Measurements from ENCODE around the gene RYR1. TPM values are rescaled to one million over a fixed set of nuclear protein-coding genes. Genes with fewer than 3 reads are reported as not detected.

Gene RYR1
- total RNA-seq, 2 experiments from 2014 or later = 0.42 to 0.83 TPM

- H3K27ac Mint-ChIP-seq = no peak overlapping the region
- ATAC-seq = no peak
- CTCF ChIA-PET = no interaction called here
Measured at GRCh38 chr19:38429811-38430156, 3.7 kb upstream of the RYR1 start.

GRCh38 chr19:38430931-38431330 is 2.6 kb upstream of the RYR1 start:
- no peaks in the 10 kb centered on the region for H3K9me3 Mint-ChIP-seq (ENCODE audit: insufficient read depth)
- H3K36me3 Mint-ChIP-seq (ENCODE audit: low read depth) = no peaks in the 10 kb centered on the region
- ATAC-seq = no peak
- ChIA-PET CTCF (no interaction called here), POLR2A (no interaction called here)
- DNase-seq = no peak
- peaks cover 14% of the 10 kb centered on the region for H3K27me3 Mint-ChIP-seq (ENCODE audit: low read depth)
- H3K4me1 Mint-ChIP-seq (ENCODE audit: low read depth) = peaks cover 18% of the 10 kb centered on the region
- no peak overlapping the region for H3K27ac Mint-ChIP-seq
- H3K4me3 Mint-ChIP-seq = no peak overlapping the region

More at GRCh38 chr19:38429811-38430156, 3.7 kb upstream of the RYR1 start:
- DNase-seq = no peak
- Mint-ChIP-seq H3K27me3 (ENCODE audit: low read depth) (peaks cover 14% of the 10 kb centered on the region), H3K4me3 (no peak overlapping the region), H3K4me1 (ENCODE audit: low read depth) (peaks cover 25% of the 10 kb centered on the region), H3K36me3 (ENCODE audit: low read depth) (no peaks in the 10 kb centered on the region), H3K9me3 (ENCODE audit: insufficient read depth) (no peaks in the 10 kb centered on the region)
- POLR2A ChIA-PET = no interaction called here

- CTCF ChIA-PET = no interaction called here
- DNase-seq = no peak
- no peaks in the 10 kb centered on the region for H3K9me3 Mint-ChIP-seq (ENCODE audit: insufficient read depth)
Measured at GRCh38 chr19:38434549-38435051, 1.1 kb downstream of the RYR1 start.

GRCh38 chr19:38437295-38437694 is 3.8 kb downstream of the RYR1 start:
- ATAC-seq = no peak
- peaks cover 14% of the 10 kb centered on the region for H3K27me3 Mint-ChIP-seq (ENCODE audit: low read depth)
- H3K9me3 Mint-ChIP-seq (ENCODE audit: insufficient read depth) = no peaks in the 10 kb centered on the region

More at GRCh38 chr19:38434549-38435051, 1.1 kb downstream of the RYR1 start:
- peaks cover 14% of the 10 kb centered on the region for H3K27me3 Mint-ChIP-seq (ENCODE audit: low read depth)
- H3K36me3 Mint-ChIP-seq (ENCODE audit: low read depth) = no peaks in the 10 kb centered on the region
- H3K4me1 Mint-ChIP-seq (ENCODE audit: low read depth) = peaks cover 6% of the 10 kb centered on the region
- POLR2A ChIA-PET = no interaction called here
- no peak overlapping the region for H3K4me3 Mint-ChIP-seq
- ATAC-seq = no peak
- H3K27ac Mint-ChIP-seq = no peak overlapping the region

GRCh38 chr19:38437917-38438316 is 4.4 kb downstream of the RYR1 start:
- Mint-ChIP-seq H3K27ac (no peak overlapping the region), H3K9me3 (ENCODE audit: insufficient read depth) (no peaks in the 10 kb centered on the region), H3K4me1 (ENCODE audit: low read depth) (peaks cover 4% of the 10 kb centered on the region), H3K27me3 (ENCODE audit: low read depth) (peaks cover 14% of the 10 kb centered on the region), H3K4me3 (no peak overlapping the region), H3K36me3 (ENCODE audit: low read depth) (no peaks in the 10 kb centered on the region)
- ChIA-PET CTCF (no interaction called here), POLR2A (no interaction called here)
- no peak for ATAC-seq
- DNase-seq = no peak

More at GRCh38 chr19:38437295-38437694, 3.8 kb downstream of the RYR1 start:
- Mint-ChIP-seq H3K4me3 (no peak overlapping the region), H3K36me3 (ENCODE audit: low read depth) (no peaks in the 10 kb centered on the region), H3K27ac (no peak overlapping the region), H3K4me1 (ENCODE audit: low read depth) (peaks cover 4% of the 10 kb centered on the region)
- ChIA-PET CTCF (interaction anchor here (1.0 kb wide), 1 partner anchor 35 kb away, joined by 4 read pairs; the partner anchor contains the start of gene FAM98C), POLR2A (no interaction called here)
- DNase-seq = no peak

GRCh38 chr19:38440592-38440991 is 7.1 kb downstream of the RYR1 start:
- POLR2A ChIA-PET = no interaction called here
- H3K4me3 Mint-ChIP-seq = no peak overlapping the region
- ATAC-seq (no peak), DNase-seq (no peak)
- CTCF ChIA-PET = interaction anchor here (1.1 kb wide), 1 partner anchor 38 kb away, joined by 7 read pairs; the partner anchor contains the start of gene FAM98C
- no peaks in the 10 kb centered on the region for H3K4me1 Mint-ChIP-seq (ENCODE audit: low read depth)
- H3K27ac Mint-ChIP-seq = no peak overlapping the region
- H3K27me3 Mint-ChIP-seq (ENCODE audit: low read depth) = peaks cover 3% of the 10 kb centered on the region
- no peaks in the 10 kb centered on the region for H3K36me3 Mint-ChIP-seq (ENCODE audit: low read depth)
- no peaks in the 10 kb centered on the region for H3K9me3 Mint-ChIP-seq (ENCODE audit: insufficient read depth)

GRCh38 chr19:38441657-38442348 is 8.3 kb downstream of the RYR1 start:
- no peak overlapping the region for H3K27ac Mint-ChIP-seq
- H3K4me1 Mint-ChIP-seq (ENCODE audit: low read depth) = peaks cover 3% of the 10 kb centered on the region
- H3K9me3 Mint-ChIP-seq (ENCODE audit: insufficient read depth) = no peaks in the 10 kb centered on the region
- CTCF ChIA-PET = no interaction called here
- DNase-seq (no peak), ATAC-seq (peak; percentile 61)
- H3K27me3 Mint-ChIP-seq (ENCODE audit: low read depth) = peaks cover 3% of the 10 kb centered on the region
- POLR2A ChIA-PET = no interaction called here
- no peak overlapping the region for H3K4me3 Mint-ChIP-seq
- H3K36me3 Mint-ChIP-seq (ENCODE audit: low read depth) = no peaks in the 10 kb centered on the region

- ChIA-PET CTCF (no interaction called here), POLR2A (no interaction called here)
- peaks cover 3% of the 10 kb centered on the region for H3K27me3 Mint-ChIP-seq (ENCODE audit: low read depth)
- no peak for ATAC-seq
- H3K4me3 Mint-ChIP-seq = no peak overlapping the region
- no peak for DNase-seq
- H3K4me1 Mint-ChIP-seq (ENCODE audit: low read depth) = peaks cover 3% of the 10 kb centered on the region
- no peaks in the 10 kb centered on the region for H3K36me3 Mint-ChIP-seq (ENCODE audit: low read depth)
- no peak overlapping the region for H3K27ac Mint-ChIP-seq
- H3K9me3 Mint-ChIP-seq (ENCODE audit: insufficient read depth) = no peaks in the 10 kb centered on the region
Measured at GRCh38 chr19:38442736-38443135, 9.2 kb downstream of the RYR1 start.

GRCh38 chr19:38443458-38443999 is 10.0 kb downstream of the RYR1 start:
- no peaks in the 10 kb centered on the region for H3K9me3 Mint-ChIP-seq (ENCODE audit: insufficient read depth)
- ATAC-seq (no peak), DNase-seq (no peak)

GRCh38 chr19:38444026-38444425 is 10.5 kb downstream of the RYR1 start:
- ChIA-PET CTCF (no interaction called here), POLR2A (no interaction called here)
- no peaks in the 10 kb centered on the region for H3K9me3 Mint-ChIP-seq (ENCODE audit: insufficient read depth)
- no peak overlapping the region for H3K4me3 Mint-ChIP-seq
- no peaks in the 10 kb centered on the region for H3K27me3 Mint-ChIP-seq (ENCODE audit: low read depth)
- no peaks in the 10 kb centered on the region for H3K36me3 Mint-ChIP-seq (ENCODE audit: low read depth)
- peaks cover 3% of the 10 kb centered on the region for H3K4me1 Mint-ChIP-seq (ENCODE audit: low read depth)
- DNase-seq (no peak), ATAC-seq (no peak)
- H3K27ac Mint-ChIP-seq = no peak overlapping the region

More at GRCh38 chr19:38443458-38443999, 10.0 kb downstream of the RYR1 start:
- H3K27me3 Mint-ChIP-seq (ENCODE audit: low read depth) = no peaks in the 10 kb centered on the region
- no peak overlapping the region for H3K4me3 Mint-ChIP-seq
- no peaks in the 10 kb centered on the region for H3K36me3 Mint-ChIP-seq (ENCODE audit: low read depth)
- CTCF ChIA-PET = no interaction called here
- POLR2A ChIA-PET = no interaction called here
- H3K4me1 Mint-ChIP-seq (ENCODE audit: low read depth) = peaks cover 3% of the 10 kb centered on the region
- no peak overlapping the region for H3K27ac Mint-ChIP-seq

- Mint-ChIP-seq H3K4me1 (ENCODE audit: low read depth) (peaks cover 3% of the 10 kb centered on the region), H3K27ac (peak overlapping the region; percentile 45)
- CTCF ChIA-PET = no interaction called here
Measured at GRCh38 chr19:38445362-38445761, 11.9 kb downstream of the RYR1 start.

GRCh38 chr19:38448225-38448624 is 14.7 kb downstream of the RYR1 start:
- no peak for ATAC-seq
- ChIA-PET POLR2A (no interaction called here), CTCF (no interaction called here)

More at GRCh38 chr19:38445362-38445761, 11.9 kb downstream of the RYR1 start:
- Mint-ChIP-seq H3K9me3 (ENCODE audit: insufficient read depth) (no peaks in the 10 kb centered on the region), H3K36me3 (ENCODE audit: low read depth) (no peaks in the 10 kb centered on the region), H3K27me3 (ENCODE audit: low read depth) (peaks cover 2% of the 10 kb centered on the region), H3K4me3 (no peak overlapping the region)
- POLR2A ChIA-PET = no interaction called here
- no peak for ATAC-seq
- no peak for DNase-seq

More at GRCh38 chr19:38448225-38448624, 14.7 kb downstream of the RYR1 start:
- Mint-ChIP-seq H3K9me3 (ENCODE audit: insufficient read depth) (no peaks in the 10 kb centered on the region), H3K4me1 (ENCODE audit: low read depth) (peaks cover 3% of the 10 kb centered on the region), H3K27me3 (ENCODE audit: low read depth) (peaks cover 2% of the 10 kb centered on the region), H3K4me3 (no peak overlapping the region), H3K36me3 (ENCODE audit: low read depth) (no peaks in the 10 kb centered on the region), H3K27ac (no peak overlapping the region)
- no peak for DNase-seq
